WTC11 (cell line): Measurements from ENCODE around the gene DENND4B.

ENCODE experiments used
- ATF1 ChIP-seq: sonication (generic); formaldehyde crosslinking; IDR thresholded peaks from 2 replicates; pipeline ENCODE4 v1.8.1; 2023; ENCODE audit warnings: mild to moderate bottlenecking, moderate library complexity, missing genetic modification reagents
- CBFB ChIP-seq: sonication (generic); formaldehyde crosslinking; IDR thresholded peaks from 2 replicates; pipeline ENCODE4 v1.8.1; 2022; ENCODE audit warnings: mild to moderate bottlenecking, low read depth, missing genetic modification reagents
- ETV6 ChIP-seq: sonication (generic); formaldehyde crosslinking; IDR thresholded peaks from 2 replicates; pipeline ENCODE4 v1.8.1; 2022; ENCODE audit warnings: mild to moderate bottlenecking, missing genetic modification reagents
- SOX15 ChIP-seq: fragments of 250-450 bp; sonication (Bioruptor Pico); IDR thresholded peaks from 2 replicates; pipeline ENCODE4 v1.9.0; 2021; ENCODE audit warnings: mild to moderate bottlenecking
- TCF7 ChIP-seq: sonication (generic); formaldehyde crosslinking; IDR thresholded peaks from 2 replicates; pipeline ENCODE4 v1.8.0; 2022; ENCODE audit warnings: mild to moderate bottlenecking, low read depth, missing genetic modification reagents, moderate library complexity
- USF2 ChIP-seq: sonication (generic); formaldehyde crosslinking; IDR thresholded peaks from 2 replicates; pipeline ENCODE4 v1.8.1; 2023; ENCODE audit warnings: mild to moderate bottlenecking, missing genetic modification reagents, moderate library complexity
- ZNF512 ChIP-seq: sonication (generic); formaldehyde crosslinking; IDR thresholded peaks from 2 replicates; pipeline ENCODE4 v1.8.1; 2022; ENCODE audit warnings: missing genetic modification reagents, borderline replicate concordance
- TF ChIP-seq, protein P1 (sequence below): sonication (generic); formaldehyde crosslinking; IDR thresholded peaks from 2 replicates; pipeline ENCODE4 v1.8.0; 2022; ENCODE audit warnings: mild to moderate bottlenecking, missing genetic modification reagents
- TF ChIP-seq, protein P2 (sequence below): sonication (generic); formaldehyde crosslinking; IDR thresholded peaks from 2 replicates; pipeline ENCODE4 v1.8.1; 2023; ENCODE audit warnings: mild to moderate bottlenecking, missing genetic modification reagents
- TF ChIP-seq, protein P3 (sequence below): fragments of 200-600 bp; IDR thresholded peaks from 2 replicates; pipeline ENCODE4 v1.8.0; 2022; ENCODE audit warnings: antibody characterized with exemption

- TF ChIP-seq, protein P1, sequence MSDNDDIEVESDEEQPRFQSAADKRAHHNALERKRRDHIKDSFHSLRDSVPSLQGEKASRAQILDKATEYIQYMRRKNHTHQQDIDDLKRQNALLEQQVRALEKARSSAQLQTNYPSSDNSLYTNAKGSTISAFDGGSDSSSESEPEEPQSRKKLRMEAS (CRISPR knock-in tag) = no peak
- TF ChIP-seq, protein P2, sequence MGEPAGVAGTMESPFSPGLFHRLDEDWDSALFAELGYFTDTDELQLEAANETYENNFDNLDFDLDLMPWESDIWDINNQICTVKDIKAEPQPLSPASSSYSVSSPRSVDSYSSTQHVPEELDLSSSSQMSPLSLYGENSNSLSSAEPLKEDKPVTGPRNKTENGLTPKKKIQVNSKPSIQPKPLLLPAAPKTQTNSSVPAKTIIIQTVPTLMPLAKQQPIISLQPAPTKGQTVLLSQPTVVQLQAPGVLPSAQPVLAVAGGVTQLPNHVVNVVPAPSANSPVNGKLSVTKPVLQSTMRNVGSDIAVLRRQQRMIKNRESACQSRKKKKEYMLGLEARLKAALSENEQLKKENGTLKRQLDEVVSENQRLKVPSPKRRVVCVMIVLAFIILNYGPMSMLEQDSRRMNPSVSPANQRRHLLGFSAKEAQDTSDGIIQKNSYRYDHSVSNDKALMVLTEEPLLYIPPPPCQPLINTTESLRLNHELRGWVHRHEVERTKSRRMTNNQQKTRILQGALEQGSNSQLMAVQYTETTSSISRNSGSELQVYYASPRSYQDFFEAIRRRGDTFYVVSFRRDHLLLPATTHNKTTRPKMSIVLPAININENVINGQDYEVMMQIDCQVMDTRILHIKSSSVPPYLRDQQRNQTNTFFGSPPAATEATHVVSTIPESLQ (CRISPR knock-in tag) = no peak
- TF ChIP-seq ZNF512 (CRISPR knock-in tag) (no peak), TCF7 (CRISPR knock-in tag) (no peak), ATF1 (CRISPR knock-in tag) (no peak), CBFB (CRISPR knock-in tag) (no peak), SOX15 (CRISPR knock-in tag) (no peak), USF2 (CRISPR knock-in tag) (no peak), ETV6 (CRISPR knock-in tag) (no peak)
- TF ChIP-seq, protein P3, sequence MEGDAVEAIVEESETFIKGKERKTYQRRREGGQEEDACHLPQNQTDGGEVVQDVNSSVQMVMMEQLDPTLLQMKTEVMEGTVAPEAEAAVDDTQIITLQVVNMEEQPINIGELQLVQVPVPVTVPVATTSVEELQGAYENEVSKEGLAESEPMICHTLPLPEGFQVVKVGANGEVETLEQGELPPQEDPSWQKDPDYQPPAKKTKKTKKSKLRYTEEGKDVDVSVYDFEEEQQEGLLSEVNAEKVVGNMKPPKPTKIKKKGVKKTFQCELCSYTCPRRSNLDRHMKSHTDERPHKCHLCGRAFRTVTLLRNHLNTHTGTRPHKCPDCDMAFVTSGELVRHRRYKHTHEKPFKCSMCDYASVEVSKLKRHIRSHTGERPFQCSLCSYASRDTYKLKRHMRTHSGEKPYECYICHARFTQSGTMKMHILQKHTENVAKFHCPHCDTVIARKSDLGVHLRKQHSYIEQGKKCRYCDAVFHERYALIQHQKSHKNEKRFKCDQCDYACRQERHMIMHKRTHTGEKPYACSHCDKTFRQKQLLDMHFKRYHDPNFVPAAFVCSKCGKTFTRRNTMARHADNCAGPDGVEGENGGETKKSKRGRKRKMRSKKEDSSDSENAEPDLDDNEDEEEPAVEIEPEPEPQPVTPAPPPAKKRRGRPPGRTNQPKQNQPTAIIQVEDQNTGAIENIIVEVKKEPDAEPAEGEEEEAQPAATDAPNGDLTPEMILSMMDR = no peak
These were observed 49.1 kb upstream of the DENND4B start for GRCh38 chr1:153995640-153996039.
